K562 (cell line): ENCODE results near the gene RPS2. TPM values are rescaled to one million over a fixed set of nuclear protein-coding genes. Genes with fewer than 3 reads are reported as not detected.

Experiments used
- BACH1 ChIP-seq: fragments of 200-800 bp; sonication (Bioruptor generic); IDR thresholded peaks from 2 replicates; pipeline ENCODE4 v1.6.1; 2016; ENCODE audit warnings: missing genetic modification characterization, missing compliant biosample characterization
- FOSL1 ChIP-seq: fragments of 200-800 bp; sonication (Bioruptor generic); conservative IDR thresholded peaks from 2 replicates; pipeline ENCODE4 v1.6.1; 2016; ENCODE audit warnings: missing genetic modification characterization, missing compliant biosample characterization
- FOXM1 ChIP-seq, 2 experiments: fragments of 450-650 bp in 1 of 2; sonication (generic) in 1 of 2; formaldehyde crosslinking in 1 of 2; IDR thresholded peaks; 2 replicates each; pipeline versions ENCODE4 v1.6.1 to v1.9.0; 2017 to 2022; ENCODE audit warnings: low read depth in 2 of 2, mild to moderate bottlenecking in 2 of 2, missing genetic modification reagents in 1 of 2, moderate library complexity in 1 of 2
- KDM1A ChIP-seq, 2 experiments: fragments of 450-650 bp; IDR thresholded peaks; 2 replicates each; pipeline ENCODE4 v1.6.1; 2016; ENCODE audit warnings: mild to moderate bottlenecking in 2 of 2
- MAFF ChIP-seq: IDR thresholded peaks from 2 replicates; pipeline ENCODE4 v1.6.1; 2012; ENCODE audit warnings: low read length, improper control_type of control experiment
- MCM2 ChIP-seq: fragments of 450-650 bp; IDR thresholded peaks from 2 replicates; pipeline ENCODE4 v1.6.1; 2017; ENCODE audit warnings: low read depth, mild to moderate bottlenecking
- MYNN ChIP-seq, 2 experiments: sonication (generic); formaldehyde crosslinking in 1 of 2; IDR thresholded peaks; 2 replicates each; pipeline versions ENCODE4 v1.5.0 to v1.6.1; 2016 to 2020; ENCODE audit warnings: antibody characterized with exemption in 1 of 2, missing genetic modification reagents in 1 of 2
- PPARD ChIP-seq: fragments of 250-450 bp; sonication (Bioruptor Pico); IDR thresholded peaks from 2 replicates; pipeline ENCODE4 v1.8.0; 2022; ENCODE audit warnings: inconsistent platforms, mild to moderate bottlenecking, moderate library complexity
- STAT5B ChIP-seq: fragments of 250-450 bp; sonication (Bioruptor Pico); IDR thresholded peaks from 2 replicates; pipeline ENCODE4 v1.8.0; 2021; ENCODE audit warnings: mild to moderate bottlenecking, inconsistent platforms
- XRCC3 ChIP-seq: fragments of 450-650 bp; IDR thresholded peaks from 2 replicates; pipeline ENCODE4 v1.6.1; 2017; ENCODE audit warnings: mild to moderate bottlenecking, moderate library complexity
- ZNF347 ChIP-seq: fragments of 450-650 bp; formaldehyde crosslinking; IDR thresholded peaks from 2 replicates; pipeline ENCODE4 v1.4.0; 2020; ENCODE audit warnings: low read depth, mild to moderate bottlenecking, moderate library complexity
- polyA plus RNA-seq, 8 experiments: library from polyadenylated mRNA; depleted of rRNA in 4 of 8; stranded (reverse) in 5 of 8; unstranded in 3 of 8; fragments of >200 nt; fragmentation: Nextera tagmentation in 2 of 8; fragmentation: Illumina TruSeq in 1 of 8; extraction: Ambion mirVana in 2 of 8; extraction: Trizol in 1 of 8; gene quantifications; 2 replicates each; pipeline versions ENCODE4 v1.2.1 to v1.2.3, GENCODE V29; 2011 to 2014; ENCODE audit warnings: inconsistent platforms in 1 of 8, missing spikeins in 1 of 8
- total RNA-seq, 7 experiments: library from RNA; depleted of rRNA in 6 of 7; stranded (reverse); fragments of >200 nt in 6 of 7; fragmentation: Illumina TruSeq in 2 of 7; extraction: Trizol in 2 of 7; gene quantifications; 2 replicates each; pipeline versions ENCODE4 v1.2.1 to v1.2.3, GENCODE V29; 2011 to 2021; ENCODE audit warnings: low replicate concordance in 1 of 7
- TF ChIP-seq, protein P1 (sequence below): fragments of 250-450 bp; sonication (Bioruptor Pico); IDR thresholded peaks from 2 replicates; pipeline ENCODE4 v1.8.0; 2021; ENCODE audit warnings: borderline replicate concordance, mild to moderate bottlenecking, moderate library complexity; ENCODE audit not compliant: poor library complexity, severe bottlenecking
- TF ChIP-seq, protein P2 (sequence below), 3 experiments: IDR thresholded peaks in 2 of 3; conservative IDR thresholded peaks in 1 of 3; 2 replicates each; pipeline ENCODE4 v1.5.1; 2011 to 2012; ENCODE audit warnings: low read length in 3 of 3, mild to moderate bottlenecking in 3 of 3, control low read depth in 2 of 3, improper control_type of control experiment in 1 of 3, inconsistent platforms in 1 of 3, low read depth in 1 of 3, mixed read lengths in 1 of 3, moderate library complexity in 1 of 3; ENCODE audit not compliant: insufficient read depth in 2 of 3
- TF ChIP-seq, protein P3 (sequence below): IDR thresholded peaks from 3 replicates; pipeline ENCODE4 v1.6.1; 2011; ENCODE audit warnings: borderline replicate concordance, mild to moderate bottlenecking; ENCODE audit not compliant: insufficient read length, insufficient read depth
- TF ChIP-seq, protein P4 (sequence below): sonication (generic); formaldehyde crosslinking; IDR thresholded peaks from 2 replicates; pipeline ENCODE4 v1.8.0; 2022; ENCODE audit warnings: mild to moderate bottlenecking, missing genetic modification reagents
- TF ChIP-seq, protein P5 (sequence below): fragments of 250-450 bp; sonication (Bioruptor Pico); IDR thresholded peaks from 2 replicates; pipeline ENCODE4 v1.4.0; 2020; ENCODE audit warnings: mild to moderate bottlenecking, moderate library complexity, borderline replicate concordance
- TF ChIP-seq, protein P6 (sequence below): IDR thresholded peaks from 2 replicates; pipeline ENCODE4 v1.6.1; 2014; ENCODE audit warnings: antibody characterized with exemption

Gene RPS2
- total and polyA plus RNA-seq, 9 of the 15 experiments (the other 6 are each of a cell fraction or from before 2014, with no cell fraction given): 834 to 4,794 (median 3,793) TPM

DNA sequence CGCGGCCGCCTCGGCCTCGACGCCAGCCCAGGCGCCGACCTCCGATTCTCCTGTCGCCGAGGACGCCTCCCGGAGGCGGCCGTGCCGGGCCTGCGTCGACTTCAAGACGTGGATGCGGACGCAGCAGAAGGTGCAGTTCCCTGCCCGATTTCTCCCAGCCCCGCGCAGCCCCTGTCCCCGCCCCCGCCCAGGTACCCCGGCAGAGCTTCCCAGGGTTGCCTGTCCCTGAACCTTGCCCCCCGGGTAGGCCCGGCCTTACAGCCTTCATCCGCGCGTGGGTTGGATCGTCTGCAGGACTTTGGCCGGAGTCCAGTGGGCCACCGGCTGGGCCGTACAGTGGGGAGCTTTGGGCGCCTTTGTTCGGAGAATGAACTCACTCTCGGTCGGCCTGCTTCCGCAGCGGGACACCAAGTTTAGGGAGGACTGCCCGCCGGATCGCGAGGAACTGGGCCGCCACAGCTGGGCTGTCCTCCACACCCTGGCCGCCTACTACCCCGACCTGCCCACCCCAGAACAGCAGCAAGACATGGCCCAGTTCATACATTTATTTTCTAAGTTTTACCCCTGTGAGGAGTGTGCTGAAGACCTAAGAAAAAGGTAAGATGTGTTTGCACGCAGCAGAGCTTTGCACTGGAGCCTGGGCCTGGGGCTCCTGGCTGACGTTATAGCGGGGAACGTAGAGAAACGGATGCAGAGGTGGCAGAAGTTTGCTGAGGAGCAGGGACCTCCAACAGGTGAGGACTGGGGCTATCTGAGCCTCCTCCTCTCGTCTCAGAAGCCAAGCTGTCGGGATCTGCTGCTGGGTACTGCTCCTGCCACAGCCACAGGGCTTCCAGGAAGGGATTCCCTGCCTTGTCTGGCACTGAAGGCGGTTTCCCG lies 20.0 kb upstream of the RPS2 start (continued):
- TF ChIP-seq, protein P1, sequence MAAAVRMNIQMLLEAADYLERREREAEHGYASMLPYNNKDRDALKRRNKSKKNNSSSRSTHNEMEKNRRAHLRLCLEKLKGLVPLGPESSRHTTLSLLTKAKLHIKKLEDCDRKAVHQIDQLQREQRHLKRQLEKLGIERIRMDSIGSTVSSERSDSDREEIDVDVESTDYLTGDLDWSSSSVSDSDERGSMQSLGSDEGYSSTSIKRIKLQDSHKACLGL: no peak
- no peak for TF ChIP-seq XRCC3
- TF ChIP-seq BACH1 (tag): no peak
- TF ChIP-seq KDM1A (IDR thresholded peaks at IDR 0.05): no peak
- no peak for TF ChIP-seq MAFF
- TF ChIP-seq MYNN (IDR thresholded peaks at IDR 0.05): no peak
- TF ChIP-seq MYNN (CRISPR knock-in tag; IDR thresholded peaks at IDR 0.05): no peak
- 0 out of 2 replicates have a peak, but pooled peaks have one; percentile 1 for TF ChIP-seq FOSL1 (tag)
- TF ChIP-seq, protein P2, sequence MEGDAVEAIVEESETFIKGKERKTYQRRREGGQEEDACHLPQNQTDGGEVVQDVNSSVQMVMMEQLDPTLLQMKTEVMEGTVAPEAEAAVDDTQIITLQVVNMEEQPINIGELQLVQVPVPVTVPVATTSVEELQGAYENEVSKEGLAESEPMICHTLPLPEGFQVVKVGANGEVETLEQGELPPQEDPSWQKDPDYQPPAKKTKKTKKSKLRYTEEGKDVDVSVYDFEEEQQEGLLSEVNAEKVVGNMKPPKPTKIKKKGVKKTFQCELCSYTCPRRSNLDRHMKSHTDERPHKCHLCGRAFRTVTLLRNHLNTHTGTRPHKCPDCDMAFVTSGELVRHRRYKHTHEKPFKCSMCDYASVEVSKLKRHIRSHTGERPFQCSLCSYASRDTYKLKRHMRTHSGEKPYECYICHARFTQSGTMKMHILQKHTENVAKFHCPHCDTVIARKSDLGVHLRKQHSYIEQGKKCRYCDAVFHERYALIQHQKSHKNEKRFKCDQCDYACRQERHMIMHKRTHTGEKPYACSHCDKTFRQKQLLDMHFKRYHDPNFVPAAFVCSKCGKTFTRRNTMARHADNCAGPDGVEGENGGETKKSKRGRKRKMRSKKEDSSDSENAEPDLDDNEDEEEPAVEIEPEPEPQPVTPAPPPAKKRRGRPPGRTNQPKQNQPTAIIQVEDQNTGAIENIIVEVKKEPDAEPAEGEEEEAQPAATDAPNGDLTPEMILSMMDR (IDR thresholded peaks at IDR 0.05 in 2 of 3, conservative IDR thresholded peaks at IDR 0.05 in 1 of 3; ENCODE audit: insufficient read depth in 2 of 3, low read depth in 1 of 3, low read length in 3 of 3): no peak
- TF ChIP-seq ZNF347 (CRISPR knock-in tag): no peak
- TF ChIP-seq, protein P3, sequence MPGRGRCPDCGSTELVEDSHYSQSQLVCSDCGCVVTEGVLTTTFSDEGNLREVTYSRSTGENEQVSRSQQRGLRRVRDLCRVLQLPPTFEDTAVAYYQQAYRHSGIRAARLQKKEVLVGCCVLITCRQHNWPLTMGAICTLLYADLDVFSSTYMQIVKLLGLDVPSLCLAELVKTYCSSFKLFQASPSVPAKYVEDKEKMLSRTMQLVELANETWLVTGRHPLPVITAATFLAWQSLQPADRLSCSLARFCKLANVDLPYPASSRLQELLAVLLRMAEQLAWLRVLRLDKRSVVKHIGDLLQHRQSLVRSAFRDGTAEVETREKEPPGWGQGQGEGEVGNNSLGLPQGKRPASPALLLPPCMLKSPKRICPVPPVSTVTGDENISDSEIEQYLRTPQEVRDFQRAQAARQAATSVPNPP: no peak
- TF ChIP-seq, protein P4, sequence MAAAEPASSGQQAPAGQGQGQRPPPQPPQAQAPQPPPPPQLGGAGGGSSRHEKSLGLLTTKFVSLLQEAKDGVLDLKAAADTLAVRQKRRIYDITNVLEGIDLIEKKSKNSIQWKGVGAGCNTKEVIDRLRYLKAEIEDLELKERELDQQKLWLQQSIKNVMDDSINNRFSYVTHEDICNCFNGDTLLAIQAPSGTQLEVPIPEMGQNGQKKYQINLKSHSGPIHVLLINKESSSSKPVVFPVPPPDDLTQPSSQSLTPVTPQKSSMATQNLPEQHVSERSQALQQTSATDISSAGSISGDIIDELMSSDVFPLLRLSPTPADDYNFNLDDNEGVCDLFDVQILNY (CRISPR knock-in tag): no peak
- TF ChIP-seq MCM2: no peak
- no peak for TF ChIP-seq STAT5B (CRISPR knock-in tag)
- TF ChIP-seq FOXM1 (IDR thresholded peaks at IDR 0.05; ENCODE audit: low read depth): no peak
- 0 out of 2 replicates have a peak, but pooled peaks have one; percentile 14 for TF ChIP-seq FOXM1 (CRISPR knock-in tag; IDR thresholded peaks at IDR 0.05; ENCODE audit: low read depth)
- TF ChIP-seq, protein P5, sequence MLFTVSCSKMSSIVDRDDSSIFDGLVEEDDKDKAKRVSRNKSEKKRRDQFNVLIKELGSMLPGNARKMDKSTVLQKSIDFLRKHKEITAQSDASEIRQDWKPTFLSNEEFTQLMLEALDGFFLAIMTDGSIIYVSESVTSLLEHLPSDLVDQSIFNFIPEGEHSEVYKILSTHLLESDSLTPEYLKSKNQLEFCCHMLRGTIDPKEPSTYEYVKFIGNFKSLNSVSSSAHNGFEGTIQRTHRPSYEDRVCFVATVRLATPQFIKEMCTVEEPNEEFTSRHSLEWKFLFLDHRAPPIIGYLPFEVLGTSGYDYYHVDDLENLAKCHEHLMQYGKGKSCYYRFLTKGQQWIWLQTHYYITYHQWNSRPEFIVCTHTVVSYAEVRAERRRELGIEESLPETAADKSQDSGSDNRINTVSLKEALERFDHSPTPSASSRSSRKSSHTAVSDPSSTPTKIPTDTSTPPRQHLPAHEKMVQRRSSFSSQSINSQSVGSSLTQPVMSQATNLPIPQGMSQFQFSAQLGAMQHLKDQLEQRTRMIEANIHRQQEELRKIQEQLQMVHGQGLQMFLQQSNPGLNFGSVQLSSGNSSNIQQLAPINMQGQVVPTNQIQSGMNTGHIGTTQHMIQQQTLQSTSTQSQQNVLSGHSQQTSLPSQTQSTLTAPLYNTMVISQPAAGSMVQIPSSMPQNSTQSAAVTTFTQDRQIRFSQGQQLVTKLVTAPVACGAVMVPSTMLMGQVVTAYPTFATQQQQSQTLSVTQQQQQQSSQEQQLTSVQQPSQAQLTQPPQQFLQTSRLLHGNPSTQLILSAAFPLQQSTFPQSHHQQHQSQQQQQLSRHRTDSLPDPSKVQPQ (CRISPR knock-in tag): no peak
- TF ChIP-seq PPARD (CRISPR knock-in tag): no peak
- TF ChIP-seq, protein P6, sequence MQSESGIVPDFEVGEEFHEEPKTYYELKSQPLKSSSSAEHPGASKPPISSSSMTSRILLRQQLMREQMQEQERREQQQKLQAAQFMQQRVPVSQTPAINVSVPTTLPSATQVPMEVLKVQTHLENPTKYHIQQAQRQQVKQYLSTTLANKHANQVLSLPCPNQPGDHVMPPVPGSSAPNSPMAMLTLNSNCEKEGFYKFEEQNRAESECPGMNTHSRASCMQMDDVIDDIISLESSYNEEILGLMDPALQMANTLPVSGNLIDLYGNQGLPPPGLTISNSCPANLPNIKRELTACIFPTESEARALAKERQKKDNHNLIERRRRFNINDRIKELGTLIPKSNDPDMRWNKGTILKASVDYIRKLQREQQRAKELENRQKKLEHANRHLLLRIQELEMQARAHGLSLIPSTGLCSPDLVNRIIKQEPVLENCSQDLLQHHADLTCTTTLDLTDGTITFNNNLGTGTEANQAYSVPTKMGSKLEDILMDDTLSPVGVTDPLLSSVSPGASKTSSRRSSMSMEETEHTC: peak; percentile 39; the same call in 1 of the 2 replicates
